ENCODE data around the gene GOLGA6L1. TPM values are rescaled to one million over a fixed set of nuclear protein-coding genes. Genes with fewer than 3 reads are reported as not detected.
"Not testable (repeated sequence)": the region's sequence is repeated elsewhere in the genome, so short reads cannot be mapped to it uniquely, and the experiment has no call there.

Gene GOLGA6L1, protein sequence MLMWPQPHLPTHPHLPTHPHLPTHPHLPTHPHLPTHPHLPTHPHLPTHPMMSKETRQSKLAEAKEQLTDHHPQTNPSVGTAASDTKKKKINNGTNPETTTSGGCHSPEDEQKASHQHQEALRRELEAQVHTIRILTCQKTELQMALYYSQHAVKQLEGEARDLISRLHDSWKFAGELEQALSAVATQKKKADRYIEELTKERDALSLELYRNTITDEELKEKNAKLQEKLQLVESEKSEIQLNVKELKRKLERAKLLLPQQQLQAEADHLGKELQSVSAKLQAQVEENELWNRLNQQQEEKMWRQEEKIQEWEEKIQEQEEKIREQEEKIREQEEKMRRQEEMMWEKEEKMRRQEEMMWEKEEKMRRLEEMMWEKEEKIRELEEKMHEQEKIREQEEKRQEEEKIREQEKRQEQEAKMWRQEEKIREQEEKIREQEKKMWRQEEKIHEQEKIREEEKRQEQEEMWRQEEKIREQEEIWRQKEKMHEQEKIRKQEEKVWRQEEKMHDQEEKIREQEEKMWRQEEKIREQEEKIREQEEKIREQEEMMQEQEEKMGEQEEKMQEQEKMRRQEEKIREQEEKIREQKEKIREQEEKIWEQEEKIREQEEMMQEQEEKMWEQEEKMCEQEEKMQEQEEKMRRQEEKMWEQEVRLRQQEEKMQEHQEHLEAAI
- total RNA-seq: not detected
- long read RNA-seq, donor 1: 0 reads
- long read RNA-seq, donor 2: 0 reads

DNA sequence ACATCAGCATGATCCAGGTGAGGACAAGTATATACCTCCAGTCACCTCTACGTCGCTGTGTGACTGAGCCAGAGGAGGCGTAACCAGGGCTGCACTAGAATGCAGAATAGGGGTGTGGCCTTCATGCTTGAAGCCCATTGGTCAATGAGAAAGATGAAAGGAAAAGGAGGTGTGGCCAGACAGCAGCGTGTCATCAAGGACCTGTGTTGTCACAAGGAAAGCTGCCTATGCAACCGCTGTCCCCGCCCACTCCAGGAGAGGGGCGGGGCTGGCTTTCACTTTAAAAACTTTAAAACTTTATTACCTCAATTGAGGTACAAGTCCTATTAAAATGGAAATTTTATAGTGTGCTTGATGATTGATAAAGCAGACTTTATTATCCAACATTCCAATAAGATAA, at the start of gene GOLGA6L1:
GOLGA6L1 (minus strand) TSS at position 101 of the 400 bp plus-strand sequence; CDS start at position 10, 91 bp downstream.
- intact Hi-C loops (cut with DNase I); DNase-seq (ENCODE audit: low spot score): not testable (repeated sequence)

DNA sequence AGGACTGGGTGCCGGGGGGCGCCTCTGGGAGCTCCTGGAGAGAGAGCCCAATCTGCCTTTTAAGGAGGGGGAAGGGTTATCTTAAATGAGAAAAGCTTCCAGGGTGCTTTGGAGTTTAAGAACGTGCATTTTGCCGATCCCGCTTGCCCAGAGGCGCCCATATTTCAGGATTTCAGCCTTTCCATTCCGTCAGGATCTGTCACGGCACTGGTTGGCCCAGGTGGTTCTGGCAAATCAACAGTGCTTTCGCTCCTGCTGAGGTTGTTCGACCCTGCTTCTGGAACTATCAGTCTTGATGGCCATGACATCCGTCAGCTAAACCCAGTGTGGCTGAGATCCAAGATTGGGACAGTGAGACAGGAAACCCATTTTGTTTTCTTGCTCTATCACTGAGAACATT, 44.6 kb upstream of the GOLGA6L1 start:
- intact Hi-C loops (cut with DNase I); DNase-seq (ENCODE audit: low spot score): not testable (repeated sequence)

DNA sequence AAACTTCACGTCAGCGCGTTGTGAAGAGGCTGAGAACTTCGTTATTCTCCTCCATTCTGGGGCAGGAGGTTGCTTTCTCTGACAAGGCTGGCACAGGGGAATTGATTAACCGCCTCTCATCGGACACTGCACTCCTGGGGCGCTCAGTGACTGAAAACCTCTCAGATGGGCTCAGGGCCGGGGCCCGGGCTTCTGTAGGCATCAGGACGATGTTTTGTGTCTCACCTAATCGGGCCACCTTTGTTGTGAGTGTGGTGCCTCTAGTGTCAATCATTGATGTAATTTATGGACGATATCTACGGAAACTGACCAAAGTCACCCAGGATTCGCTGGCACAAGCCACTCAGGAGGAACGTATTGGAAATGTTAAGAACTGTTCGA, 43.9 kb upstream of the GOLGA6L1 start:
- intact Hi-C loops (cut with DNase I); DNase-seq (ENCODE audit: low spot score): not testable (repeated sequence)

DNA sequence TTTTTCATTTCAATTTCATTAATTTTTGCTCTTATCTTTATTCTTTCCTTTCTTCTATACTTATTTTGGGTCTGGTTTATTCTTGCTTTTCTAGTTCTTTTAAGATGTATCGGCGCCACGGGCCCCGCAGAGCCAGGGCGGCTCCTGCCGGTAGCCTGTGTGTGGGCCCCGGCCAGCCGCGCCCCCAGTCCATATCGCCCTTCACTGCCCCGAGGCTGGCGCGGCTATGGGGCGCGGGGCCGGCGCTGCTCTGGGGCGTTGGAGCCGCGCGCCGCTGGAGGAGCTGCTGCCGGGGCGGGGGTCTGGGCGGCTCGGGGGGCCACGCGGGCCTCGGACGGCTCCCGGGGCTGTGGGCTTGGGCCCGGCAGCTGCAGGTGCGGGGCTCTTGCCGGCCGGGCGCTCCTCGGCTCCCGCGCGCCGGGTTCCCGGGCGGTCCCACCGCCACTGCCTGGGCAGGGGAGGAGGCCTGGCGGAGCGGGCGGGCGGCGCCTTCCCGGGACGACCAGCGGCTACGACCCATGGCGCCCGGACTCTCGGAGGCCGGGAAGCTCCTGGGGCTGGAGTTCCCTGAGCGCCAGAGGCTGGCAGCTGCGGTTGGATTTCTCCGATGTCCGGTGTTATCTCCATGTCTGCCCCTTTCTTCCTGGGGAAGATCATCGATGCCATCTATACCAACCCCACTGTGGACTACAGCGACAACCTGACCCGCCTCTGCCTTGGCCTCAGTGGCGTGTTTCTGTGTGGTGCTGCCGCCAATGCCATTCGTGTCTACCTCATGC, 43.3 kb upstream of the GOLGA6L1 start:
- intact Hi-C loops (cut with DNase I); DNase-seq (ENCODE audit: low spot score): not testable (repeated sequence)

DNA sequence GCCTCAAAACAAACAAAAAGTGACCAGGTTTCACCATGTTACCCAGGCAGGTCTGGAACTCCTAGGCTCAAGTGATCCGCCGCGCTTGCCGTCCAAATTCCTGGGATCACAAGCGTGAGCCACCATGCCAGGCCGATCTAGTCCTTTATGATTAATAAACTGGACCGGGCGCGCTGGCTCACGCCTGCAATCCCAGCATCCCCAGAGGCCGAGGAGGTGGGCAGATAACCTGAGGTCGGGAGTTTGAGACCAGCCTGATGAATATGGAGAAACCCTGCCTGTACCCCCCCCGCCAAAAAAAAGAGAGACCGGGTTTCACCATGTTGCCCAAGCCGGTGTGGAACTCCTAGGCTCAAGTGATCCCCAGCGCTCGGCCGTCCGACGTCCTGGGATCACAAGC, 40.1 kb upstream of the GOLGA6L1 start:
- DNase-seq (ENCODE audit: low spot score): peak; percentile 78
- intact Hi-C loops (cut with DNase I): not testable (repeated sequence)

DNA sequence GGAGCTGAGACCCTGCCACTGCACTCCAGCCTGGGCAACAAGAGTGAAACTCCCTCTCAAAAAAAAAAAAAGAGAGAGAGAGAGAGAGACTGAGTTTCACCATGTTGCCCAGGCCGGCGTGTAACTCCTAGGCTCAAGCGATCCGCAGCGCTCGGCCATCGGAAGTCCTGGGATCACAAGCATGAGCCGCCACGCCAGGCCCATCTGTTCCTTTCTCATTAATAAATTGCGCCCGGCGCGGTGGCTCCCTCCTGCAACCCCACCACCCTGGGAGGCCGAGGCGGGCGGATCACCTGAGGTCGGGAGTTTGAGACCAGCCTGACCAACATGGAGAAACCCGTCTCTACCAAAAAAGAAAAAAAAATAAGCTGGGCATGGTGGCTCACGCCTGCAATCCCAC, 39.0 kb upstream of the GOLGA6L1 start:
- intact Hi-C loops (cut with DNase I); DNase-seq (ENCODE audit: low spot score): not testable (repeated sequence)

DNA sequence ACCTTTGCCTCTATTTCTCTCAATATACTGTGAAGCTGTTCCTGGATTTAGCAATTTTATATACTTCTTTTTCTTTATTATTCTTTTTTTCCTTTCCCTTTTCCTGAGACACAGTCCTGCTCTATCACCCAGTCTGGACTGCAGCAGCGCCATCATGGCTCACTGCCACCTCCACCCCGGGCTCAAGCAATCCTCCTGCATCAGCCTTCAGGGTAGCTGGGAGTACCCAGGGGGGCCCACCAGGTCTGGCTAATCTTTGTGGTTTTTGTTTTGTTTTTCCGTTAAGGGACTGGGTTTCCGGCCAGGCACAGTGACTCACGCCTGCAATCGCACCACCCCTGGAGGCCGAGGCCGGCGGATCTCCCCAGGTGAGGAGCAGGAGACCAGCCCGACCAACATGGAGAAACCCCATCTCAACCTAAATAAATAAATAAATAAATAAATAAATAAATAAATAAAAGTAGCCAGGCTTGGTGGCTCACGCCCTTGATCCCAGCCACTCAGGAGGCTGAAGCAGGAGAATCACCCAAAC, 38.1 kb upstream of the GOLGA6L1 start:
- intact Hi-C loops (cut with DNase I); DNase-seq (ENCODE audit: low spot score): not testable (repeated sequence)

DNA sequence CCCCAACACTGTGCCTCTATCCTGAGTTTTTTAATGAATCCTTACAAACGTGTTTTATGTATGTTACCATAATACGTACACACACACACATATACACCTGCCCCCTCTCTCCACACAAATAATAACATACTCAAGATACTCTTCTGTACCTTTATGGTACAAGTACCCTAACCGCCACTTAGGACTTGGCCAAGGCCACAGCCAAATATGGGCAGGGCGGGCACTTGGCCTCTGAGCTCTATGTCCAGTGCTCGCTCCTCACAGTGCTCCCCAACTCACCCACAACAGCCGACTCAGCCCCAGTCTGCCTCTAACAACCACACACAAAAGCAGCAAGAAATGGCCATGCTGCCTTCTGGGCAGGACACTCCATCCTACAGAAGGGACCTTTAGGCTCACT, 3.8 kb downstream of the GOLGA6L1 start:
- peak; percentile 52 for DNase-seq (ENCODE audit: low spot score)
- intact Hi-C loops (cut with DNase I): not testable (repeated sequence)

DNA sequence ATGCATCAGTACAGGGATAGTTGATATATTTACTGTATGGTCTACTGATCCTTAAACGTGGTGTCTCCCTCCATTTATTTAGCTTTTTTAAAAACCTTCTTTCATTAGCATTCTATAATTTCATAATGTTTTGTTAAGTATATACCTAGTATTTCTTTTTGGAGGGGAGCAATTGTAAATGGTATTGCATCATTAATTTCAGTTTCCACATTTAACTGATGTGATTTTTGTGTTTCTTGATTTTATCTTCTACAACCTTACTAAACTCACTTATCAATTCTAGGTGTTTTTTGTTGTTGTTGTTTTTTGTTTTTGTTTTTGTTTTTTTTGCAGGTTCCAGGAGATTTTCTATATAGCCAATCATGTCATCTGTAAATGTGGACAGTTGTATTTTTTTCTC, 18.4 kb downstream of the GOLGA6L1 start:
- intact Hi-C loops (cut with DNase I): loop anchor here in 1 of 2 donors (10.0 kb wide), 1 partner anchor 63 kb away; no protein-coding TSS in a partner anchor
- no peak for DNase-seq (ENCODE audit: low spot score)

DNA sequence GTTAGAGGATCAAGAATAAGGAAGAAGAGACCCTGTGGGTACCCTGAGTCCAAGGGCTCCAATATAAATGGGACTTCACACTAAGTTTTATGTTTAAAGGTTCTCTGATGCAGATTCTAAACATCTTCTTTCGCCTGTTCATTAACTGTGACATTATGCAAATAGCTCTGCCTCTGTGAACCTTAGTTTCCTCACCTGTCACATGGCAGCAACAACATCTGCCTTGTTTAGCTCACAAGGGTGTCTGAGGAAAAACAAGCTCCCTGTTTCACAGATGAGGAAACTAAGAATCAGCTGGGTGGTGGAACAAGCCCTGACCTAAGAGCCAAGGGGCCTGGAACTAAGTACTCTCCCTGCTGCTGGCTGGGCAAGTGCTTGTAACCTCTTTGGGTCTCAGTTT, 40.8 kb downstream of the GOLGA6L1 start:
- intact Hi-C loops (cut with DNase I): no loop called here

DNA sequence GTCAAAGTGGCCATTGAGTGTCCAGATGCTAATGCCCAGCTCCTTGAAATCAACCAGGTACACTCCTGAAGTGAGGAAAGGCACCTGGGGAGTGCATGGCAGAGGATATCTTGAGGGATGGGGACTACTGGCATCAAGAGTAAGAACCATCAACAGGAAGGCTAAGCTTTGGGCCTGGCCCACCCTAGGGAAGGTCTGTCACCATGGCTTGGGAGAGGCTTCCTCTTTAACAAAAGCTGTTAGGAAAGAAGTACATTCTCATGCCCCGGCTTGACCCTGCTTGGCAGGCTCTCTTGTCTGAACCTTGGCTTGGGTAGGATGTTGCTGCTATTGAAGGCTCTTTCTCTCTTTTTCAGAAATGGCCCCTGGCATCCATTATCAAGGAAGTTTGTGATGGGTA, 53.5 kb downstream of the GOLGA6L1 start:
- no peak for DNase-seq (ENCODE audit: low spot score)
- intact Hi-C loops (cut with DNase I): no loop called here

More for the DNA sequence above, 40.8 kb downstream of the GOLGA6L1 start:
- no peak for DNase-seq (ENCODE audit: low spot score)

DNA sequence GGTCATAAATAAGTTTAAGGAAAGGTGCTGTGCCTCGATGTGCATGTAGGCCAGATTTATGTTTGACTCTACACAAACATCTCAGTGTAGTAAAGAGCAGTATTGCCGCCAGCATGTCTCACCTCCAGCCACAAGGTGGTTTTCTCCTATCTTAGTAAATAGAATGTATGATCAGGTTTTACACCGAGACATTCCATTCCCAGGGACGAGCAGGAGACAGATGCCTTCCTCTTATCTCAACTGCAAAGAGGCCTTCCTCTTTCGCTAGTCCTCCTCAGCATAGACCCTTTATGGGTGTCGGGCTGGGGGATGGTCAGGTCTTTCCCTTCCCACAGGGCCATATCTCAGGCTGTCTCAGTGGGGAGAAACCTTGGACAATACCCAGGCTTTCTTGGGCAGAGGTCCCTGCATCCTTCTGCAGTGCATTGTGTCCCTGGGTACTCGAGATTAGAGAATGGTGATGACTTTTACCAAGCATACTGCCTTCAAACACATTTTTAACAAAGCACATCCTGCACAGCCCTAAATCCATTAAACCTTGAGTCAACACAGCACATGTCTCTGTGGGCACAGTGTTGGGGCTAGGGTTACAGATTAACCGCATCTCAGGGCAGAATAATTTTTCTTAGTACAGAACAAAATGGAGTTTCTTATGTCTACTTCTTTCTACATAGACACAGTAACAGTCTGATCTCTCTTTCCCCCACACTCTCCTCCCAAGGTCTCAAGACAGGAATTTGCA, 54.5 kb downstream of the GOLGA6L1 start:
- DNase-seq (ENCODE audit: low spot score); intact Hi-C loops (cut with DNase I): not testable (repeated sequence)

DNA sequence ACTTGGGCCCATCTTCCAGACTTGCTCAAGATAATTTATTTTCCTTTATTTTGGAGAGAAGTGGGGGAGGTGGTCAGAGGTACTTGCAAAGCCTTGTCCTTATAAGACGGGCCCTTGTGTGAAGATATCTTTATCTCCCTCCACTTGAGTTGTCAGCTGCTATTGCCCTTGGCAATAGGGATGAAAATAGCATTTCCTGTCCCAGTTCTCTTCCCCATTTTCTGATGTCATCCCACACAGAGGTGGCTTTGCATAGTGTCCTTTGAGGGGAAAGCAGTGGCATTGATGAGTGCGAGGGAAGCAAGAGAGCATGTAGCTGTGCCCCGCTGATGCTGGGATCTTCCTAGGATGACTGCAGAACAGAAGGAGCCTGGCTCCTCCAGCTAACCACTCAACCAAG, 55.4 kb downstream of the GOLGA6L1 start:
- no peak for DNase-seq (ENCODE audit: low spot score)

DNA sequence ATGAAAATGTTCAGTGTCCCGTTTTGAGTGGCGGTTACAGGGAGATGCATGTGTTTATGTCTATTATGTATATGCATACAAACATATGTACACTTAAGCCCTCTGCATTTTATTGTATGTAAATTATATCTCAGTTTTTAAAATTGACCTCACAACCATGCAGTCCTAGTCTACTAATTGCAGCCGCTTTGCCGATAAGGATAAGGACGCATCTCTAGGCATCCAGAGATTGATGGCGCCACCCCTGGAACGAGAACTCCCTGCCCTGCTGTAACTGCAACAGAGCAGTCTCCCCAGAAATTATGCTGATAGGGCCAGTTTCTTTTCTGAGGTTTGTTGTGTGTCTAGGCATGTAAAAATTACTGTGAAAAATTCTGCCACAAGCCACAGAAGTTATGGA, 56.9 kb downstream of the GOLGA6L1 start:
- no peak for DNase-seq (ENCODE audit: low spot score)

More for the DNA sequence above, 55.4 kb downstream of the GOLGA6L1 start:
- intact Hi-C loops (cut with DNase I): no loop called here

More for the DNA sequence above, 56.9 kb downstream of the GOLGA6L1 start:
- intact Hi-C loops (cut with DNase I): no loop called here

Other genes with a start within 250 kb of the GOLGA6L1 start
- 100 to 1,000 TPM; 116 to 119 TPM for gene CYFIP1, start 156.5 kb downstream of the GOLGA6L1 start, total RNA-seq
- gene TUBGCP5, start 97.3 kb downstream of the GOLGA6L1 start, total RNA-seq: 10 to 100 TPM; 13.6 to 16.6 TPM
- gene GOLGA6L26, start 197.4 kb upstream of the GOLGA6L1 start, total RNA-seq: not detected
- under 1 TPM; 0.38 to 0.60 TPM for gene GOLGA8S, start 217.9 kb upstream of the GOLGA6L1 start, total RNA-seq